ENCODE data around the gene PTMS.

Gene PTMS

DNA sequence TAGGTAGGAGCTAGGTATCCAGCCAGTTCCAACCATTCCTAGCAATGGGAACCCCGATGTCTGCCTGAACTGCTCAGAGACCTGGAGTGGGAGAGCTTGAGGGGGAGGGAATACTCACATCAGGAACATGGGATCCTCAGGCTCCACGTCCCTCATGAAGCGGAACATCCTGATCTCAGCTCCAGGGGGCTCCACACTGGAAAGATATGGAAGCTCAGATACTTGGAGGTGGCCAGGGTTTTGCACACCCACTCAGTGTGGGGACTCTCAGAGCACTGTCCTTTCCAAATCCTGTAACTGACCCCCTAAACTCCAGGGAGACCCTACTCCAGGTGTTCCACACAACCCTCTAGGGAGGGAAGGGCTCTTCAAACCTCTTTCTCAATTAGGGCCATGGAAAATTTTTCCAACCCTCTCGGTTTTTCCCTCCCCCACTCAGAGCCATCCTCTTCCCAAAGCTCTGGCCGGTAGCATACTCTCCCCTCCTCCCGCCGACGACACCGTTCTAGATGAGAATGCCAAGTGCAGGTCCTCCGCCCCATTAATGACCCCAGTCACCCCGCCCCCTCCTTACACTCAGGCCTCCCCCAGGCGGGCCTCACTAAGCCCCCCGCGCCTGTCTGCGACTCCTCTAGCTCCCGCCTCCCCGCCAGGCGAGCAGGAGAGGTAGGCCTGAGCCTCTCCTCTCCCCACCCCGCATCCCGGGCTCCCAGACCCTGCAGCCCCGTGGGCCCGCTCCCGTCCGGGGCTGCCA, 13.8 kb upstream of the PTMS start:
- no peak for DNase-seq (ENCODE audit: low spot score)

DNA sequence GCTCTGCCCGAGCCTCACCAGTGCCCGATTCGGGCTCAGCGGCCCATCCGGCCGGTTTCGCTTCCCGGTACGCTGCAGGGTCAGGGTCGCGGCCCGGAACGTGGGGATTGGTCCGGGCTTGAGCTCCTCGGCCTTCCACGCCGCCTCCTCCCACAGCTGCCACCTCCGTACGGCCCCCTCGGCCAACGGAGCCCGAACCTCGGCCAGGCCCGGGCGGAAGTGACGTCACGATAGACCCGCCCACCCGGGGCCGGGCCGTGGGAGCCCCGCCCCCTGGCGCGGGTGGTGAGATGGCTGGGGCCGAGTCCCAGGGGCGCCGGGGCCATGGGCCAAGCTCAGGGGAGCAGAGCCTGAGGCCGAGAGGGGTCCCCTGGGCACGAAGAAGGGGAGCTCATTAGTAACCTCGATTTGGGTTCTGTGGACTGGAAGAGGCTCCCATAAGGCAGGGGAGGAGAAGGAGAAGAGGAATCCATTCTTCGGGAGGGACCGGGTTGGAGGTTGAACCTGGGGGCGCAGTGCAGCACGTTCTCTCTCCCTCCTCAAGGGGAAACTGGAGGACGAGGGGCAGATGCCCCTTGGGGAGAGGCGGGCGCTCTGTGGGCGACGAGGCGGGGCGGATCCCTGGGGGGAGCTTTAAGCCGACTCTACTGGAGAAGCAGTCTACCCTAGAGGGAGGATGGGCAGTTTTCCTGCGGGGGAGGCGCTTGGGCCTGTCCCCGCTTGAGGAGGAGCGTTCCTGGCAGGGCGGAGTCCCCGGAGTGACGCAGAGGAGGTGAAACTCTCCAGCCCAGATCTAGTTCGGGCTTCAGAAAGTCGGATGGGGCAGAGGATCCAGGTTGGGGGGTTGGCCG, 13.0 kb upstream of the PTMS start, which contains the start of gene MLF2:
MLF2 (minus strand) TSS at position 221 of the 851 bp plus-strand sequence. CDS start 807 bp downstream, outside the sequence.
- peak; percentile 98 for DNase-seq (ENCODE audit: low spot score)

DNA sequence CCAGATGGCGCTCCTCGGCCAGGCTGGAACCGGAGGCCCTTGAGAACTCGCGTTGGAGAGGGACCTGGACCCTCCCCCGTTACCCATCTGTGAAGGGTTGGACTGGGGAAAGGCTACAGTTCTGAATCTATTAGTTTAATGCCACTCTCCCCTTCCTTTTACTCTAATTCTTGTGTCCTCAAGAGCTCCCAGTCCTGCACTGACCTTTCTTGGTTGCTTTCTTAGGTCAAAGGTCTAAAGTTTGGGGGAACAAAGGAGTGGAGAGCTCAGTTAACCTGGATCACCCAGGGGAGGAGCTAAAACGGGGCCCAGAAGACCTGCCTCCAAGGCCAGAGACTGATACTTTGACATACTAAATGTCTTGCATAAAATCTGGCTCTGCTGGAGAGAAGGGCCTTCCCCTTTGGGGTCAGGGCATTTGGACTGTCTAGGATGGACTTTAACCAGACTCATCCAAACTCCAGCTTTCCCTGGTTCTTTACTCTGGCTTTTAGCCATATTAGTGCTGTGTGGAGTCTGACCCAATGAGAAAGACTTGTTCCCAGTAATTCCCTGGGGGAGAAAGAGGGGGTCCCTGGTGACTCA, 12.3 kb upstream of the PTMS start:
- DNase-seq (ENCODE audit: low spot score): no peak

- no peak for DNase-seq (ENCODE audit: low spot score)
Observed at GRCh38 chr12:6754411-6754810, 11.8 kb upstream of the PTMS start.

DNA sequence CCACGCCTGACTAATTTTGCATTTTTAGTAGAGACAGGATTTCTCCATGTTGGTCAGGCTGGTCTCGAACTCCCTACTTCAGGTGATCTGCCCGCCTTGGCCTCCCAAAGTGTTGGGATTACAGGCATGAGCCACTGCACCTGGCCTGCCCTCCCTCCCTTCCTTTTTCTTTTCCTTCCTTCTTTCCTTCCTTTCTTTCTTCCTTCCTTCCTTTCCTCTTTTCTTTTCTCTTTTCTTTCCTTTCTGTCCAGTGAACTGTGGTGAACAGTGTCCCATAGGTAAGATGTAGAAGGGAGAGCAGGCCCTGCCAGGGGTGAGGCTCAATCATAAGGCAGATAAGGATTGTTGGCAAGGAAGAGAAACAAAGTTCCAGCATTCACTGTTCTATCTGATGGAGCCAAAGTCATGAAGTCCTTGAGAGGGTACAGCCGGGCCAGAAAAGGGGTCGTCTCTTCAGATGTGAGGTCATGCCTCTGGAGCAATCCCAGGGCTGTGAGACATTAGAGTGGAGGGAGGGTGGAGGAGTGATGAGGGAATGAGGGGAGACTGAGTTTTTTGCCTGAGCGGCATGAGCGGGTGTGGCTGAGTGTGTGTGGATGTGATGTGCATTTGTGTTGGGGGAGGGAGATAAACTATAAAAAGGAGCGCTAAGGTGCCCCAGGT, 9.0 kb upstream of the PTMS start:
- DNase-seq (ENCODE audit: low spot score): no peak

DNA sequence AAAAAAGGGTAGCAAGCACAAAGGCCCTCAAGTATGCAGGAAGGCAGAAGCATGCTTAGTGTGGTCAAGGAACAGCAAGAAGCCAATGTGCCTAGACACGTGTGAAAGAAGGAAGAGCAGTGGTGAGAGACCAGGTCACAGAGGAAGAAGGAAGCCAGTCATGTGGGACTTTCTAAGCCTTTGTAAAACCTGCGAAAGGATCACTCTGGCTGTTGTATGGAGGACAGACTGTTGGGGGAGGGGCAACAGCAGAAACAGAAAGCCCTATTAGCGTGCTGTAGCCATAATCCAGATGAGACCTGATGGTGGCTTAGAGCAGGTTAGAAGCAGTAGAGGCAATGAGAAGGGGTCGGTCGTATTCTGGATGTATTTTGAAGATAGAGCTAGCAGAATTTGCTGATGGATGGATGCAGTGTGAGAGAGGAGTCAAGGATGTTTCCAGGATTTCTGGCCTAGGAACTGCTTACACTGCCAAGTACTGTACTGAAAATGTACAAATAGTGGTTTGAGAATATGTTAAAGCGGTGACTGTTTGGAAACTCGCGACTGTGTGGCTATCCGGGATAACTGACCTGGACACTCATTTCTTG, 7.6 kb upstream of the PTMS start:
- no peak for DNase-seq (ENCODE audit: low spot score)

GRCh38 chr12:6759741-6760140, 6.4 kb upstream of the PTMS start:
- DNase-seq (ENCODE audit: low spot score): no peak

GRCh38 chr12:6763380-6763779, 2.8 kb upstream of the PTMS start:
- no peak for DNase-seq (ENCODE audit: low spot score)

DNA sequence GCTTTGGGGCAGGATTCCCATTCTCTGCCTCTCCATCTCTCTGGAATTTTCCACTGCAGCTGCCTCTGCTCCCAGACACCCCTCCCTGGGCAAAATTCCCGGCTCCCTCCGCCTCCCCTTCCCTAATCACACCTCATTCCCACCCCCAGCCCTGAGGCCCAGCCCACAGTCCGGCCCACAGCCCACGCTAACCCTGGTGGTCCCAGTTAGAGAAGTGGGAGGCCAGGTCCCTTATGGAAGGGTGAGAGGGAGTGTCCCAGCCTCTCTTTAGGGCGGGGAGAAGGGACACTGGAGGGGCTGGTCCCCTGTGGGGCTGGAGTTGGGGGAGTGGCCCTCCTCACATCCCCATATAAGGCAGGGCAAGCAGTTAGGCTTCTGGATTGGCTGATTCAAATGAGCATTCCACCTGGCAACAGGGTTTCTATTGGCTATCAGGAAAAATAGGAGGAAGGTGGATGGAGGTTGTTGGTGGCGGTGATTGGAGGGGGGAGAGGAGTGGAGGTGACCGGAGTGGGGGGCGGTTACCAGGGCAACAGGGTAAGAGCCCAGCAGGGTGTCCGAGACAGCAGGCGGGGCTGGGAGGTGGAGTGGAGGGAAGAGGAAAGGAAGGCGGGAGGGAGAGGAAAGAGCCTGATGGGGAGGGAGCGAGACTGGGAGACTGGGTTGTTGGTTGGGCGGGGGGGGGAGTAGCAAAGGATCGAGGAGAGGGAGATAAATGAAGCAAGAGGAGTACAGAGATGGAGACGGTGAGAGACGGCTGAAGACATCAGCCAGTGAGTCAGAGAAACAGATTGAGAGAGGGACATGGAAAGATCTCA, 1.9 kb upstream of the PTMS start:
- DNase-seq (ENCODE audit: low spot score): peak; percentile 82

- DNase-seq (ENCODE audit: low spot score): no peak
Observed at GRCh38 chr12:6765048-6765633, 1.0 kb upstream of the PTMS start.

GRCh38 chr12:6766651-6767349, 637 bp downstream of the PTMS start:
- DNase-seq (ENCODE audit: low spot score): no peak

DNA sequence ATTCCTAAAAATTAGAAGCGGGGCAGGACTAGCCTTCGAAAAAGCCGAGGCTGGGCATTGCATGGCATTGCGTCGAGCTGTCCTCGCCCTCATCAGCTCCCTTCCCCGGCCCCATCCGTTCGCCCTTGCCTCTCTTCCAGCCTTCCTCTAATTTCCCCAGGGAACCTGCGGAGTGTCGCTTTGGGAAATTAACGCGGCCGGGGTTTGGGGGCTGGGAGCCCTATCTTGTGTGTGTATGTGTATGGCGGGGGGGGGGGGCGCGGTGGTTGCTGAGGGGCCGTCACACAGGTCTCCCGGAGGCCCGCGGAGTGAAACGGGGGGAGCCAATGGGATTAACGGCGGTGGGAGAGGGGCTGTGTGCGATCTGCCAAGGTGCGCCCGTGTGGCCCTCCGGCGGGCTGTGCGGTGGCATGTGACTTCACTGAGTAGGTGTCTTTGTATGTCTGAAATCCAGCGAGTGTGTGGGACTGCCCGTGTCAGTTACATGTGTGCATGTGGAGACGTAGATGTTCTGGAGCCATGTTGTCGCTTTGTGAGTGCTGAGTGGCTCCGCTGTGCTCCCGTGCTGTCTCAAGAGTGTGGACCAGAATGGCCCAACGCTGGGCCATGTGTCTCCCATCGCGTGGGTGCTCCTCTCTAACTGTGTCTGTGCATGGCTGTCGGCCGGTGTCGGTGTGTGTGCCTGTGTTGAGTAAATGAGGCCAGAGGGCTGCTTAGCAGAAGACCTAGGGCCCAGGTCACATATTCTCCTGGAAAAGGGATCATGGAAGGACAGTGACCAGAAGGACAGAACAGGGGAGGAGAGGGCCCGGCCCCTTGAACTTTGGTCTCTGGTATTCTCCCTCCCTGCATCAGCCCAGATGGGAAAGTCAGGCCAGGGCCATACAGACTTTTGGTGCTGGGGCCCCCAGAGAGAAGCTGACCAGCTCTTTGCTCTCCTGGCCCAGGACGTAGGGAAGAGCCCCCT, 1.5 kb downstream of the PTMS start:
- no peak for DNase-seq (ENCODE audit: low spot score)

- no peak for DNase-seq (ENCODE audit: low spot score)
Observed at GRCh38 chr12:6768437-6768914, 2.3 kb downstream of the PTMS start.

GRCh38 chr12:6768990-6769389, 2.8 kb downstream of the PTMS start:
- DNase-seq (ENCODE audit: low spot score): no peak

GRCh38 chr12:6769666-6770065, 3.5 kb downstream of the PTMS start:
- DNase-seq (ENCODE audit: low spot score): no peak

DNA sequence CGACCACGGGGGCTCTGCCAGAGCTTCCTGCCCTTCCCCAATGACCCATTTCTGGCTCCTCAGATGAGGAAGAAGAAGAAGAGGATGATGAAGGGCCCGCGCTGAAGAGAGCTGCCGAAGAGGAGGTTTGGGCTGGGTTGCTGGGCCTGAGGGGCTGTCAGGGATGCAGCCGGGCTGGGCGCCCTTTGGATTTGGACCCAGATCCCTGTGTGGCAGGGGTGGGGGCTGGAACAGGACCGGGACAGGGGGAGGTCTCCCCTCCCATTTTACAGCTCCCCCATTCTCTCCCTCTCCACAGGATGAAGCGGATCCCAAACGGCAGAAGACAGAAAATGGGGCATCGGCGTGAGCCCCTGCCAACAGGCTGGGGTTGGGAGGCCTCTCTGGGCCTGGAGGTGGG, 3.9 kb downstream of the PTMS start:
- DNase-seq (ENCODE audit: low spot score): no peak

DNA sequence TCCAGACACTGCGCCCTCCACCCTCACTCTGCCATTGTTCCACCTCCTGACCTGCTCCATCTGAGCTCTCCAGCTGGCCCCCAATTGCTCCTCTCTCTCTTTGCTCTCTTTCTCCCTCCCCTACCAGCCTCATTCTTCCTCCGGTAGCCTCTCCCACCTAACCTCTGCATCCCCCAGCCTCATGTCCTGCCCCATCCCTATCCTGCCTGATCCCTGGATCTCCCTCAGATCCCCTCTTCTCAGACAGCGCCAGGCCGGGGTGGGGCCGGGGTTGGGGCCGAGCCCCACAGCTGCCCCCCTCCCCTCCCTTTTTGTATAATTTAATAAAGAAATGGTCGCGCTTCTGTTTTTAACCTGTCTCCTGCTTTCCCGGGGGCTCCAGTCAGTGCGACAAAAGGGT, 4.4 kb downstream of the PTMS start:
- DNase-seq (ENCODE audit: low spot score): no peak

DNA sequence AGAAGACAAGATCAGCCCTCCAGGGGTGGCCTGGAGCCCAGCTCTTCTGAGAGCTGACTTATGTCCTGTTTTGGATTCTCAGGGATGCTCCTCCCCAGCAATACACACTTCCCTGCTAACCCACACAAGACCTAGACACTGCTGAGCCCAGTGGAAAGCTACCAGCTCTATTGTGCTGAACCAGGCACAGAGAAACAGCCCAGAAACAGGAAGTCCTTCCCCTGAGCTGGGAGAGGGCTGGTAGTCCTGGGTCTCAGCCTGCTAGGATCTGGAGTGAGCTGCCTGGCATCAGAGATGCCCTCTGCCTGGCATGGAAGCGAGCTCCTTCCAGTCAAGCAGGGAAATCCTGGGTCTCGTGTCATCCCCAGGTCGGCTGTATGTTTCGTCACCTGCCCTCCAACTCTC, 4.9 kb downstream of the PTMS start:
- DNase-seq (ENCODE audit: low spot score): no peak
